ENCODE measurements around the gene FBXO11.
A peak's percentile ranks its signal among the peaks of the same experiment; 100 is the strongest.

Gene FBXO11

DNA sequence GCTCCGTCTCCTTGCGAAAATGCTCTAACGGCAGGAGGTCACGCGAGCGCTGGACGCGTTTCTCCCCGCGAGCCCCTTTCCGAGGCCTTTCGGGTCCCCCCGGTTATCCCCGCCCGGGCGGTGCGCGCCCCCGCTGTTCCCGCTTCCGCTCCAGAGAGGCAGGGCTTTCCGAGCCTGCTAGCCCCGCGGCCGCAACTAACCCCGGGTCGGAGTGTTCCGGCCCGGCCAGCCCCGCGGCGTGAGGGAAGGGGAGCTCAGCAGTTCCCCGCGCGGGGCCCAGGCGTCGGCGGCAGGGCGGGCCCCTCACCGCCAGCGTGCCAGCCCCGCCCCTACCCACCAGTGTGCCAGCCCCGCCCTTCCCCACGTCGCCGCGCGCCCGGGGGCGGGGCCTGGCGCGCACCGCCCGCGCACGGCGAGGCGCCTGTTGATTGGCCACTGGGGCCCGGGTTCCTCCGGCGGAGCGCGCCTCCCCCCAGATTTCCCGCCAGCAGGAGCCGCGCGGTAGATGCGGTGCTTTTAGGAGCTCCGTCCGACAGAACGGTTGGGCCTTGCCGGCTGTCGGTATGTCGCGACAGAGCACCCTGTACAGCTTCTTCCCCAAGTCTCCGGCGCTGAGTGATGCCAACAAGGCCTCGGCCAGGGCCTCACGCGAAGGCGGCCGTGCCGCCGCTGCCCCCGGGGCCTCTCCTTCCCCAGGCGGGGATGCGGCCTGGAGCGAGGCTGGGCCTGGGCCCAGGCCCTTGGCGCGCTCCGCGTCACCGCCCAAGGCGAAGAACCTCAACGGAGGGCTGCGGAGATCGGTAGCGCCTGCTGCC is 123.4 kb downstream of the FBXO11 start, which contains the start of gene MSH6:
Gene MSH6 (plus strand): TSS at position 475 of the 815 bp plus-strand sequence. CDS start 89 bp downstream, at position 564.
- DNase-seq, result peak; percentile 85

- DNase-seq, result no peak
Observed at GRCh38 chr2:47782381-47782670, 124.0 kb downstream of the FBXO11 start.

GRCh38 chr2:47779426-47779790 is 126.9 kb downstream of the FBXO11 start:
- no peak for DNase-seq

GRCh38 chr2:47778698-47779425 is 127.4 kb downstream of the FBXO11 start:
- no peak for DNase-seq

- no peak for DNase-seq
Observed at GRCh38 chr2:47777277-47777937, 128.9 kb downstream of the FBXO11 start.

GRCh38 chr2:47774567-47774966 is 131.7 kb downstream of the FBXO11 start:
- DNase-seq, result no peak

GRCh38 chr2:47772343-47772742 is 134.0 kb downstream of the FBXO11 start:
- DNase-seq, result no peak

GRCh38 chr2:47771211-47771610 is 135.1 kb downstream of the FBXO11 start:
- DNase-seq, result no peak

DNA sequence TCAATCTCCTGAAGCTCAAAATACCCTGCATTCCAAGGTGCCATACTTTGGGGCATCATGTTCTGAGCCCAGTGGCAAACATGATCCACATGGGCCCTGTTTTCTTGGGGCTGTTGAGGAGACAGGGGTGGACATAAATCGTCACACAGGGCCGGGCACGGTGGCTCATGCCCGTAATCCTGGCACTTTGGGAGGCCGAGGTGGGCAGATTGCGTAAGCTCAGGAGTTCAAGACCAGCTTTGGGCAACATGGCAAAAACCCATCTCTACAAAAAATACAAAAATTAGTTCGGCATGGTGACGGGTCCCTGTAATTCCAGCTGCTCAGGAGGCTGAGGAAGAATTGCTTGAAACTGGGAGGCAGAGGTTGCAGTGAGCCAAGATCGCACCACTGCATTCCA is 137.0 kb downstream of the FBXO11 start:
- DNase-seq, result no peak

- DNase-seq, result peak; percentile 13
Observed at GRCh38 chr2:47767880-47768609, 138.3 kb downstream of the FBXO11 start.

GRCh38 chr2:47767497-47767844 is 138.8 kb downstream of the FBXO11 start:
- no peak for DNase-seq

DNA sequence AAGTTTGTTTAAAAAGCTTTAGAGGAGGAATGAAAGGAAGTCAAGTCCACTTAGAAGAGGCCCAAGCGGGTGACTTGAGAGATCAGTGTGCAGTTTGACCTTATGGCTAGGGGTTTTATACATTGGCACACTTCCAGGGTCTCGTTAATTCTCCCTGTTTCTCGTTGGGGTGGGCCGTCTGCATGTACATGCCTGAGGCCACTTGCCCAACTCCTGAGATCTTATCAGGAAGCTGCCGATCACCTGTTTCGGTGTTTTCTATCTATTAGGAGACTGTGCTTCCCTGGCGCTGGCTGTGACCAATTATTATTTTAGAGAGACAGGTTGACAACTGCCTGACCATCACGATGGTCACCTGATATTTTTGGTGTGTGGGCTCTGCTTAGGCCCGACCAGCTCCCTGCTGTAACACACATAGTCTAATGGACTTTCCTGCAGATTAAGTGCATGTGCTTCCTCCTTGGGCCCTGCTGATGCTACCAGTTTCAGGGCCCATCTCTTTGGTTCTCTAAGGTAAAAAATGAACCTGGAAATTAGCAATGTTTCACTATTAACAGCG is 154.4 kb downstream of the FBXO11 start:
- DNase-seq, result no peak

GRCh38 chr2:47747878-47748277 is 158.4 kb downstream of the FBXO11 start:
- no peak for DNase-seq

DNA sequence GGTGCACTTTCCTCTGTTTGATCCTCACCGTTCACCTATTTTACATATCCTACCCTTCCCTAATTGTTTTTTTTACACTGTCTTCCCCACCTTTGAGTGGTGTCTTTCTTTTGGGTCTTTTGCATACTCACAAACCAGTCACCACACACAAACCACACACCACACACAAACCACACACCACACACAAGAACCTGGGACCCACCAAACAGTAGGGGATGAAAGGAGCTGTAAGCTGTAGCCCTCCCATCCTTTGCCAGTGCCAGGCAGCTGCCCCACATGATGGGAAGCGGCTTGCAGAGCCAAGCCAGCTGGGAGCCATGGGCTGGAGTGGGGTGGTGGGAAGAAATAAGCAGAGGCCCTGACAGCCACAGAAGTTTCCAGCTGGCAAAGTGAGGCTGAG is 162.2 kb downstream of the FBXO11 start:
- no peak for DNase-seq

GRCh38 chr2:47741637-47742036 is 164.7 kb downstream of the FBXO11 start:
- DNase-seq, result no peak

GRCh38 chr2:47741101-47741500 is 165.2 kb downstream of the FBXO11 start:
- DNase-seq, result no peak

All from NCI-H510A (cell line).